ENCODE results near the gene THAP11.

THAP11 gene

GRCh38 chr16:67806428-67807147 is 35.5 kb upstream of the THAP11 start, which contains the start of the genes RANBP10 and TSNAXIP1:
Gene RANBP10 (minus strand): TSS chr16:67806560. CDS start chr16:67806536, 24 bp downstream.
Gene TSNAXIP1 (plus strand): TSS chr16:67806889. CDS start chr16:67807150, 261 bp downstream.
- FAIRE-seq: peak; percentile 97
- TF ChIP-seq SPI1 (IDR thresholded peaks at IDR 0.05; ENCODE audit: low read depth, low read length) (peak; percentile 54), POU2F2 (IDR thresholded peaks at IDR 0.05; ENCODE audit: low read depth, low read length) (no peak), TAF1 (IDR thresholded peaks at IDR 0.05; ENCODE audit: low read depth, low read length) (peak; percentile 98), PAX5 (IDR thresholded peaks at IDR 0.05; ENCODE audit: insufficient read depth, low read length, severe bottlenecking) (no peak), POLR2A (IDR thresholded peaks at IDR 0.05; ENCODE audit: low read depth, low read length) (peak; percentile 52; the same call in 1 of the 2 replicates), POLR2AphosphoS5 (IDR thresholded peaks at IDR 0.05; ENCODE audit: low read depth, low read length) (0 out of 2 replicates have a peak, but pooled peaks have one; percentile 27)
- DNase-seq (ENCODE audit: insufficient read length, low spot score): peak; percentile 88

- no peak for FAIRE-seq
- DNase-seq (ENCODE audit: insufficient read length, low spot score): no peak
- TF ChIP-seq POU2F2 (IDR thresholded peaks at IDR 0.05; ENCODE audit: low read depth, low read length): no peak
- no peak for TF ChIP-seq PAX5 (IDR thresholded peaks at IDR 0.05; ENCODE audit: insufficient read depth, low read length, severe bottlenecking)
- no peak for TF ChIP-seq TAF1 (IDR thresholded peaks at IDR 0.05; ENCODE audit: low read depth, low read length)
Measured at GRCh38 chr16:67807148-67807682, 34.9 kb upstream of the THAP11 start.

- no peak for FAIRE-seq
- TF ChIP-seq POLR2A (IDR thresholded peaks at IDR 0.05; ENCODE audit: low read depth, low read length): no peak
- TF ChIP-seq POU2F2 (IDR thresholded peaks at IDR 0.05; ENCODE audit: low read depth, low read length): no peak
- TF ChIP-seq TAF1 (IDR thresholded peaks at IDR 0.05; ENCODE audit: low read depth, low read length): no peak
- no peak for TF ChIP-seq SPI1 (IDR thresholded peaks at IDR 0.05; ENCODE audit: low read depth, low read length)
- TF ChIP-seq POLR2AphosphoS5 (IDR thresholded peaks at IDR 0.05; ENCODE audit: low read depth, low read length): no peak
- TF ChIP-seq PAX5 (IDR thresholded peaks at IDR 0.05; ENCODE audit: insufficient read depth, low read length, severe bottlenecking): no peak
- no peak for DNase-seq (ENCODE audit: insufficient read length, low spot score)
Measured at GRCh38 chr16:67811899-67812298, 30.2 kb upstream of the THAP11 start.

- TF ChIP-seq TAF1 (IDR thresholded peaks at IDR 0.05; ENCODE audit: low read depth, low read length) (no peak), PAX5 (IDR thresholded peaks at IDR 0.05; ENCODE audit: insufficient read depth, low read length, severe bottlenecking) (no peak)
- FAIRE-seq (no peak), DNase-seq (ENCODE audit: insufficient read length, low spot score) (no peak)
Measured at GRCh38 chr16:67814567-67814966, 27.6 kb upstream of the THAP11 start.

- DNase-seq (ENCODE audit: insufficient read length, low spot score): no peak
- FAIRE-seq: no peak
- TF ChIP-seq POLR2A (IDR thresholded peaks at IDR 0.05; ENCODE audit: low read depth, low read length): no peak
- TF ChIP-seq TAF1 (IDR thresholded peaks at IDR 0.05; ENCODE audit: low read depth, low read length): no peak
- no peak for TF ChIP-seq PAX5 (IDR thresholded peaks at IDR 0.05; ENCODE audit: insufficient read depth, low read length, severe bottlenecking)
- TF ChIP-seq SPI1 (IDR thresholded peaks at IDR 0.05; ENCODE audit: low read depth, low read length): no peak
- TF ChIP-seq POLR2AphosphoS5 (IDR thresholded peaks at IDR 0.05; ENCODE audit: low read depth, low read length): no peak
- TF ChIP-seq POU2F2 (IDR thresholded peaks at IDR 0.05; ENCODE audit: low read depth, low read length): no peak
Measured at GRCh38 chr16:67820608-67821259, 21.4 kb upstream of the THAP11 start.

- no peak for FAIRE-seq
- TF ChIP-seq TAF1 (IDR thresholded peaks at IDR 0.05; ENCODE audit: low read depth, low read length): no peak
- TF ChIP-seq POLR2A (IDR thresholded peaks at IDR 0.05; ENCODE audit: low read depth, low read length): no peak
- no peak for TF ChIP-seq POU2F2 (IDR thresholded peaks at IDR 0.05; ENCODE audit: low read depth, low read length)
- no peak for TF ChIP-seq POLR2AphosphoS5 (IDR thresholded peaks at IDR 0.05; ENCODE audit: low read depth, low read length)
- TF ChIP-seq SPI1 (IDR thresholded peaks at IDR 0.05; ENCODE audit: low read depth, low read length): no peak
- no peak for TF ChIP-seq PAX5 (IDR thresholded peaks at IDR 0.05; ENCODE audit: insufficient read depth, low read length, severe bottlenecking)
- no peak for DNase-seq (ENCODE audit: insufficient read length, low spot score)
Measured at GRCh38 chr16:67822511-67822910, 19.6 kb upstream of the THAP11 start.

GRCh38 chr16:67825119-67825518 is 17.0 kb upstream of the THAP11 start:
- FAIRE-seq: no peak
- no peak for TF ChIP-seq POLR2A (IDR thresholded peaks at IDR 0.05; ENCODE audit: low read depth, low read length)
- DNase-seq (ENCODE audit: insufficient read length, low spot score): no peak

GRCh38 chr16:67825906-67826305 is 16.2 kb upstream of the THAP11 start:
- DNase-seq (ENCODE audit: insufficient read length, low spot score) (no peak), FAIRE-seq (no peak)
- TF ChIP-seq POU2F2 (IDR thresholded peaks at IDR 0.05; ENCODE audit: low read depth, low read length) (no peak), POLR2AphosphoS5 (IDR thresholded peaks at IDR 0.05; ENCODE audit: low read depth, low read length) (no peak), POLR2A (IDR thresholded peaks at IDR 0.05; ENCODE audit: low read depth, low read length) (no peak), SPI1 (IDR thresholded peaks at IDR 0.05; ENCODE audit: low read depth, low read length) (no peak), PAX5 (IDR thresholded peaks at IDR 0.05; ENCODE audit: insufficient read depth, low read length, severe bottlenecking) (no peak), TAF1 (IDR thresholded peaks at IDR 0.05; ENCODE audit: low read depth, low read length) (no peak)

- TF ChIP-seq POLR2A (IDR thresholded peaks at IDR 0.05; ENCODE audit: low read depth, low read length) (no peak), SPI1 (IDR thresholded peaks at IDR 0.05; ENCODE audit: low read depth, low read length) (no peak)
- no peak for FAIRE-seq
- no peak for DNase-seq (ENCODE audit: insufficient read length, low spot score)
Measured at GRCh38 chr16:67828651-67829050, 13.5 kb upstream of the THAP11 start.

- DNase-seq (ENCODE audit: insufficient read length, low spot score) (no peak), FAIRE-seq (no peak)
- TF ChIP-seq POU2F2 (IDR thresholded peaks at IDR 0.05; ENCODE audit: low read depth, low read length): no peak
- no peak for TF ChIP-seq POLR2AphosphoS5 (IDR thresholded peaks at IDR 0.05; ENCODE audit: low read depth, low read length)
- TF ChIP-seq TAF1 (IDR thresholded peaks at IDR 0.05; ENCODE audit: low read depth, low read length): no peak
- TF ChIP-seq SPI1 (IDR thresholded peaks at IDR 0.05; ENCODE audit: low read depth, low read length): no peak
- no peak for TF ChIP-seq POLR2A (IDR thresholded peaks at IDR 0.05; ENCODE audit: low read depth, low read length)
Measured at GRCh38 chr16:67833030-67833414, 9.1 kb upstream of the THAP11 start.
